G401 (cell line): Measurements from ENCODE around the gene PIKFYVE. TPM values are rescaled to one million over a fixed set of nuclear protein-coding genes. Genes with fewer than 3 reads are reported as not detected.
"Not testable (repeated sequence)": the region's sequence is repeated elsewhere in the genome, so short reads cannot be mapped to it uniquely, and the experiment has no call there.

ENCODE experiments used
- DNase-seq: peaks from one replicate; pipeline ENCODE4 v3.0.0-alpha.2; 2015; ENCODE audit warnings: low spot score
- in situ Hi-C: cut with HindIII; loops from 2 replicates; pipeline ENCODE4 v1.10.0; 2016; ENCODE audit warnings: low sequenced_read_pairs, mixed read lengths
- total RNA-seq: library from RNA; depleted of rRNA; stranded (reverse); fragments of >200 nt; shearing (Covaris generic); gene quantifications from 2 replicates; pipeline ENCODE4 v1.2.3, GENCODE V29; 2014

The PIKFYVE gene
- total RNA-seq, 1 experiment from 2014 or later = 29.2 TPM

- DNase-seq, in situ Hi-C loops: not testable (repeated sequence)
Measured at GRCh38 chr2:208356420-208356819, 90.4 kb downstream of the PIKFYVE start.

- in situ Hi-C loops = no loop called here
- DNase-seq = no peak
Measured at GRCh38 chr2:208356846-208357574, 91.0 kb downstream of the PIKFYVE start.

GRCh38 chr2:208358758-208359631 lies 92.9 kb downstream of the PIKFYVE start:
- no peak for DNase-seq
- in situ Hi-C loops = no loop called here

- peak; percentile 19 for DNase-seq
- in situ Hi-C loops = no loop called here
Measured at GRCh38 chr2:208359632-208359986, 93.6 kb downstream of the PIKFYVE start.

GRCh38 chr2:208360259-208361076 lies 94.4 kb downstream of the PIKFYVE start:
- DNase-seq = no peak
- in situ Hi-C loops = no loop called here

- in situ Hi-C loops = no loop called here
- no peak for DNase-seq
Measured at GRCh38 chr2:208361077-208361441, 95.0 kb downstream of the PIKFYVE start.

- DNase-seq = no peak
- in situ Hi-C loops = no loop called here
Measured at GRCh38 chr2:208363485-208363884, 97.4 kb downstream of the PIKFYVE start.

GRCh38 chr2:208366215-208367127 lies 100.4 kb downstream of the PIKFYVE start:
- DNase-seq = no peak
- in situ Hi-C loops = no loop called here

- in situ Hi-C loops = no loop called here
- no peak for DNase-seq
Measured at GRCh38 chr2:208369091-208369490, 103.0 kb downstream of the PIKFYVE start.

- in situ Hi-C loops = no loop called here
- no peak for DNase-seq
Measured at GRCh38 chr2:208370881-208371633, 105.0 kb downstream of the PIKFYVE start.

GRCh38 chr2:208371634-208371935 lies 105.5 kb downstream of the PIKFYVE start:
- in situ Hi-C loops = no loop called here

GRCh38 chr2:208373460-208374089 lies 107.5 kb downstream of the PIKFYVE start:
- in situ Hi-C loops = no loop called here
- peak; percentile 67 for DNase-seq

More at GRCh38 chr2:208371634-208371935, 105.5 kb downstream of the PIKFYVE start:
- DNase-seq = no peak

- DNase-seq = no peak
- in situ Hi-C loops = no loop called here
Measured at GRCh38 chr2:208375491-208376068, 109.5 kb downstream of the PIKFYVE start.

GRCh38 chr2:208377344-208377860 lies 111.3 kb downstream of the PIKFYVE start:
- in situ Hi-C loops, DNase-seq: not testable (repeated sequence)

- in situ Hi-C loops = no loop called here
- DNase-seq = no peak
Measured at GRCh38 chr2:208379192-208379591, 113.1 kb downstream of the PIKFYVE start.

- DNase-seq = no peak
- in situ Hi-C loops = no loop called here
Measured at GRCh38 chr2:208384637-208385036, 118.6 kb downstream of the PIKFYVE start.

GRCh38 chr2:208386541-208386940 lies 120.5 kb downstream of the PIKFYVE start:
- in situ Hi-C loops = no loop called here
- DNase-seq = peak; percentile 10
